Measurements from ENCODE around the gene C10orf53.

C10orf53 gene

GRCh38 chr10:49738616-49739360 lies 59.3 kb downstream of the C10orf53 start:
- ATAC-seq, result no peak

- ATAC-seq, result no peak
Measured at GRCh38 chr10:49739426-49739825, 60.0 kb downstream of the C10orf53 start.

- ATAC-seq, result no peak
Measured at GRCh38 chr10:49740346-49741107, 61.1 kb downstream of the C10orf53 start.

GRCh38 chr10:49741108-49741995 lies 61.9 kb downstream of the C10orf53 start:
- ATAC-seq, result no peak

DNA sequence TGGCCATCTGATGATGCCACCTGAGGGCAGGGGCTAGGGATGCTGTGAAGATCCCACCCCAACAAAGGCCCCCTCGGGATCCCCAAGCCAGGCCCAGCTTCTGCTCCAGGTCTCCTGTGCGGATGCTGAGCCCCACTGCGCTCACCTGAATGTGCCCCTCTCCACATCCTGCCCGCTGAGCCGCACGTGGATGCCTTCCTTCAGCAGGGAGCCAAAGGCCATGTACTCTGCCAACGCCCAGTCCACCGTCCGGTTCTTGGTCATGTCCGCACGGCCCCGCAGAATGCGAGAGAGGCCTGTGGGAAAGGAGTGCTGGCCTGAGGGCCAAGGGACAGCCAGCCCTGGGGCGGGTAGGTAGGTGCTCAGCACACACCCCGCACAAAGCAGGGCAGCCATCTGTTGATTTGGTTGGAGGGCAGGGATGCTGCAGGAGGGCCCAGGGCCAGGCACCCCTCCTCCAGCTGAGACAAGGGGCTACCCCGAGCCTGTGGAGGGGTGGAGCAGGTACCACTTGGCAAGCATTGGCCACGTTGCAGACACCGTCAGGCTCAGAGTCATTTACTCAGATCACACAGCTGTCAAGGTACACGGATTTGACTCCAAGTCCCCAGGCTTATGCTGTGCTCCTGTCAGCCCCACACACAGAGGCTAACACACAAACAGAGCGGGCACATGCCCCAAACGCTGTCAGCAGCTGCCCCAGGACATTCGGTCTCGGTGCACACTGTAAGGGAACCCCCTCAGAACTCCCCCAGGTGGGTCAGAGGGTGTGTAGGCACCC lies 63.4 kb downstream of the C10orf53 start:
- no peak for ATAC-seq

DNA sequence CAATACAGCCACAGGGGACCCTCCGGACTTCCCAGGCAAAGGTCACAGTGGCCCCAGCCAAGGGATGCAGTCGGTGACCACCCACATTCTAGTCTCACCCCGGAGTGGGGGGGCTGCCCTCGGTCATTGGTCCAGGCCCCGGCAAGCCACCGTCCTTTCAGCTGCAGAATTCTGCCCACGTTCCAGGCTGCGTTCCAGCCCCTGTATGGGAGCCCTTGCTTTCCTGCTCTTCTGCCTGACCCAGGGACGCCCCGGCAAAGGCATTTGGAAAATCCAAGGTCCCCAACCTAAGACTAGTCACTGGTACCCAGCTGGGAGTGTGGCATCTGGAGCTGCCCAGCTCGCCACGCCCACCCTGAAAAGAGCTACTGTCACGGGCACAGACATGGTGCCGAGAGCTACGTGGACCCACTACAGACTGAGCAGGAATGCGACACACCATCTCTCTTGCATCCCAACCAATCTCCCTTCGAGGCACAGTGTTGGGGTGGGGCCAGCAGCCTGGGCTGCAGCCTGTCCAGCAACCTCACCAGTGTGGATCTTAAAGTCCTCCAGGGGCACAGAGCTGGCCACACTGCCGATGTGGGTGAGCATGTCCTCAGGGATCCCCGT lies 64.1 kb downstream of the C10orf53 start:
- ATAC-seq, result no peak

DNA sequence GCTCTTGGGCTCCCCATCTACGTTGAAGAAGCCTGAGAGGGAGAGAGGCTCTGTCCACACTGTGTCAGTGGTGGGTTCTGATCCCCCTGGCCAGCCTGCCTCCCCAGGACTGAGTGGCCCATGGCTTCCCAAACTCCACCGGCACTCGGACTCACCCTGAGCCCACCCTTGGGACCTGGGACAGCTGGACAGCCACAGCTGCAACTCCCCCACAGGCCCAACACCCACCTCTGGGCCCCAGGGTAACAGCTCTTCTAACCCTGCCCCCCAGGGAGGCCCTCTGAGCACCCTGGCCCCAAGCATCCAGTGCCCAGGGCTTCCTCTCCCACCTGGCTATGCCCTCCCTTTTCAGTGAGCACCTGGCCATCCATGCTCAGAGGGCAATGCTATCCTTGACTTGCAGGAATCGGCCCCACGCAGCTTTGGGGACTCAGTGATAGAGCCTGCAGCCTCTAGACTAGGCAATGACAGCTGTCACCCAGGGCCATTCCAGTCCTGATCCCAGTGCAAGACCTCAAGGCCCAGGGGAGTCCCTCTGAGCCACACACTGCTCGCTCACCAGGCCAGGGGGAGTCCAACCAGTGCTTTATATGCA lies 64.7 kb downstream of the C10orf53 start:
- ATAC-seq, result no peak

DNA sequence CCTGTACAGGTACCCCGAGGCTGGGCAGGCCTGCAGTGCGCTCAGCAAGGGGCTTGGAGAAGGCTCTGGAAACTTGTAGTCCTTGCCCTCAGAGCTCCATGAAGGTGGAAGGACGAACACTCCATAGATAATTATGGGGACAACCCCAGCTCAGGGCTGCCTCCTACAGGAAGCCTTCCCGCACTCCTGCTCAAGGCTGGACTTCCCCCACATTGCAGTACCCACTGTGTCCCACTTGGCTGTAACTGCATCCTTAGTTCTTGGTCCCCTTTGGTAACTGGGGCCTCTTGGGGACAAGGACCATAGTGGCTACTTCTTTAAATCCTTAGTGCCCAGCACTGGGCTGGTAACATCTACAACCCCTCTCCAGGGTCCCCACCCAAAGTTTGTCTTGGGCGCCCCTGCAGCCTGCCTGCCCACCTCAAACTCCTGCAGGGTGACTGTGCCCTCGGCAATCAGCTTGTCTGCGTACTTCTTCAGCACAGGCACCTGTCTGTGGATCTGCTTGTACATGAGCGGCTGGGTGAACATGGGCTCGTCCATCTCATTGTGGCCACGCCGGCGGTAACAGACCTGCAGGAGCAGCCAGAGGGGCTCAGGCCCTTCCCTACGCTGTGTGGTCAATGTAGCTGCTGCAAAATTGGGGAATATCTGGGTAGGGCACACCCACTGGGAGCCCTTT lies 65.6 kb downstream of the C10orf53 start:
- ATAC-seq, result no peak

- no peak for ATAC-seq
Measured at GRCh38 chr10:49745756-49746155, 66.3 kb downstream of the C10orf53 start.

DNA sequence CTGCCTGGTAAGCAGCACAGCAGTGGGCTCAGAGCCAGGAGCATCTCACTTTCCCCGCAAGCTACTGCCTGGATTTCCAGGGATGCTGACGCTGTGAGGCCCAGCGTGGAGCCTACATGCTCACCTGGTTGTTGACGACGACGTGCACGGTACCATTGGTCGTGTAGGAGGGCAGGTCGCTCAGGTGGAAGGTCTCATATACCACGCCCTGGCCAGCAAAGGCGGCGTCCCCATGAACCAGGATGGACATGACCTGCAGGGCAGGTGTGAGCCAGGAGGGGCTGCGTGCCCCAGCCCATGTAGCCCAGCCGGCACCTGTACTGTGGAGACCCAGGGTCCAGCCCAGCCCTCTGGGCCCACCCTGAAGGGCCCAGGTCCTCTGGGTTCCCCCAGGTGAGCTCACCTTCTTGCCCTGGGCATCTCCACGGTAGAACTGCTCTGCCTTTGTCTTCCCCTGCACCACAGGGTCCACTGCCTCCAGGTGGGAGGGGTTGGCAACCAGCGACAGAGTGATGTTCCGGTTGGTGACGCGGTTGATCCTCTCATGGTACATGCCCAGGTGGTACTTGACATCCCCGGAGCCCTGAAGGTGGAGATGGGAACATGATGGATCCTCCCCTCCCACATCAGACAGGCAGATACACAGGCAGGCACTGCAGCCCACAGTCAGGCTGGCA lies 67.3 kb downstream of the C10orf53 start:
- no peak for ATAC-seq

Measured in activated CD4-positive, CD25-positive, alpha-beta regulatory T cell treated with anti-CD3 and anti-CD28 coated beads, Interleukin-2, amount 50 U/mL, for 24 hours (primary cell).